Endodermal cell (in vitro differentiated cells): ENCODE measurements around the gene ARCN1. TPM values are rescaled to one million over a fixed set of nuclear protein-coding genes. Genes with fewer than 3 reads are reported as not detected.
"Not testable (repeated sequence)": the region's sequence is repeated elsewhere in the genome, so short reads cannot be mapped to it uniquely, and the experiment has no call there.

Experiments
- DNase-seq: peaks from one replicate; pipeline ENCODE4 v3.0.0-alpha.2; 2017
- H3K27ac ChIP-seq: 2 replicates; pipeline ENCODE4 v1.5.1; 2013; ENCODE audit warnings: mild to moderate bottlenecking, low read depth, low read length, moderate library complexity
- H3K27me3 ChIP-seq: 2 replicates; pipeline ENCODE4 v1.6.1; 2013; ENCODE audit warnings: mild to moderate bottlenecking, low read length, moderate library complexity; ENCODE audit not compliant: insufficient read depth, control insufficient read depth, poor library complexity, severe bottlenecking
- H3K36me3 ChIP-seq: 2 replicates; pipeline ENCODE4 v1.7.0; 2013; ENCODE audit warnings: mild to moderate bottlenecking, low read length, moderate library complexity; ENCODE audit not compliant: control insufficient read depth, insufficient read depth
- H3K4me1 ChIP-seq: one replicate; pipeline ENCODE4 v1.7.0; 2013; ENCODE audit warnings: low read length; ENCODE audit not compliant: control insufficient read depth, insufficient read depth
- H3K4me3 ChIP-seq: 2 replicates; pipeline ENCODE4 v1.5.1; 2013; ENCODE audit warnings: mild to moderate bottlenecking, low read length, moderate library complexity
- H3K9ac ChIP-seq: 2 replicates; pipeline ENCODE4 v1.6.1; 2013; ENCODE audit warnings: mild to moderate bottlenecking, low read length, moderate library complexity; ENCODE audit not compliant: poor library complexity, severe bottlenecking; ENCODE audit errors: extremely low read depth
- H3K9me3 ChIP-seq: 2 replicates; pipeline ENCODE4 v1.6.1; 2013; ENCODE audit warnings: mild to moderate bottlenecking, low read length, moderate library complexity; ENCODE audit not compliant: control insufficient read depth
- H3K27ac Mint-ChIP-seq: 2 replicates; pipeline ENCODE4 v1.8.0; 2020; ENCODE audit warnings: mixed read lengths
- H3K27me3 Mint-ChIP-seq: 2 replicates; pipeline ENCODE4 v1.8.0; 2021; ENCODE audit warnings: mild to moderate bottlenecking, mixed read lengths; ENCODE audit not compliant: insufficient read depth
- H3K36me3 Mint-ChIP-seq: 2 replicates; pipeline ENCODE4 v1.8.0; 2020; ENCODE audit warnings: low read depth, mixed read lengths
- H3K4me1 Mint-ChIP-seq: 2 replicates; pipeline ENCODE4 v1.8.0; 2020; ENCODE audit warnings: mixed read lengths
- H3K4me3 Mint-ChIP-seq: 2 replicates; pipeline ENCODE4 v1.8.0; 2020; ENCODE audit warnings: mild to moderate bottlenecking, moderate library complexity, mixed read lengths
- H3K9me3 Mint-ChIP-seq: 2 replicates; pipeline ENCODE4 v1.8.0; 2020; ENCODE audit warnings: mild to moderate bottlenecking, mixed read lengths
- CTCF ChIP-seq: fragments of 200-600 bp; sonication (generic); conservative IDR thresholded peaks from 2 replicates; pipeline ENCODE4 v1.5.0; 2021; ENCODE audit warnings: antibody characterized with exemption, mild to moderate bottlenecking
- WGBS, 2 experiments: methylation state at CpG; one replicate each; pipeline versions ENCODE4 v1.1.5 to v1.1.7; 2013; ENCODE audit warnings: missing lambda C conversion rate in 2 of 2, mixed read lengths in 1 of 2; ENCODE audit not compliant: insufficient coverage in 1 of 2, insufficient read length in 1 of 2; 5-methylcytosine and 5-hydroxymethylcytosine counted together
- total RNA-seq, 2 donors: library from RNA; stranded (reverse); fragmentation: NEBNext Ultra II Directional in 1 of 2; extraction: Animal tissue kit (Norgen Biotek cat#: 25700) in 1 of 2; gene quantifications; 2 replicates in 1 of 2; 3 replicates in 1 of 2; pipeline ENCODE4 v1.2.1, GENCODE V29; 2021

Gene ARCN1
- total RNA-seq, 2 donors from 2014 or later: 130 to 161 TPM

- no peak overlapping the region for H3K27ac ChIP-seq
- no peaks in the 10 kb centered on the region for H3K4me1 Mint-ChIP-seq
- H3K4me3 ChIP-seq: no peak overlapping the region
- peaks cover 72% of the 10 kb centered on the region for H3K36me3 Mint-ChIP-seq
- no peak for DNase-seq
- TF ChIP-seq CTCF: no peak
- no peaks in the 10 kb centered on the region for H3K9me3 Mint-ChIP-seq
- WGBS, 2 experiments: 89 to 97% methylated on average over 1 to 2 of the region's 2 CpGs
- no peaks in the 10 kb centered on the region for H3K27me3 ChIP-seq
- no peaks in the 10 kb centered on the region for H3K9me3 ChIP-seq
- H3K9ac ChIP-seq: no peak overlapping the region
- H3K27ac Mint-ChIP-seq: no peak overlapping the region
- no peaks in the 10 kb centered on the region for H3K27me3 Mint-ChIP-seq
- no peaks in the 10 kb centered on the region for H3K4me1 ChIP-seq
- peaks cover 90% of the 10 kb centered on the region for H3K36me3 ChIP-seq
- no peak overlapping the region for H3K4me3 Mint-ChIP-seq
Measured at GRCh38 chr11:118592616-118593367, 20.6 kb downstream of the ARCN1 start.

DNA sequence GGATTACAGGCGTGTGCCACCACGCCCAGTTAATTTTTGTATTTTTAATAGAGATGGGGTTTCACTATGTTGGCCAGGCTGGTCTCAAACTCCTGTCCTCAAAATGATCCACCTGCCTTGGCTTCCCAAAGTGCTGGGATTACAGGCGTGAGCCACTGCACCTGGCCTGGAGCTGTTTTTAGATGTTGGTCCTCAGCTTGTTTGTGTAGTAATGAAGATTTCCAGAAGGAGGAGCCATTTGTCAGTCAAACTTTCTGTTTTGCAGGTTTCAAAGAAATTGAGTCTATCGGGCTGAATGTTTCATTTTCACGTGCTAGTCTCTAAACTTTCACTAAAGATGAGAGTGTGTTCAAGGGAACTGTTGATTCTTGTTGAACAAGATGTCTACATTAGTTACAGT is 22.8 kb downstream of the ARCN1 start:
- H3K27ac Mint-ChIP-seq, H3K9me3 Mint-ChIP-seq, H3K27me3 Mint-ChIP-seq, H3K4me1 ChIP-seq, H3K27me3 ChIP-seq, H3K27ac ChIP-seq, H3K4me3 ChIP-seq, H3K4me3 Mint-ChIP-seq, H3K9ac ChIP-seq, H3K4me1 Mint-ChIP-seq, H3K9me3 ChIP-seq: not testable (repeated sequence)
- peak; percentile 54 for DNase-seq
- H3K36me3 Mint-ChIP-seq: peaks cover 73% of the 10 kb centered on the region
- 76 to 86% methylated on average over 4 to 5 of the region's 5 CpGs for WGBS, 2 experiments
- TF ChIP-seq CTCF: peak; percentile 73
- H3K36me3 ChIP-seq: peaks cover 86% of the 10 kb centered on the region

DNA sequence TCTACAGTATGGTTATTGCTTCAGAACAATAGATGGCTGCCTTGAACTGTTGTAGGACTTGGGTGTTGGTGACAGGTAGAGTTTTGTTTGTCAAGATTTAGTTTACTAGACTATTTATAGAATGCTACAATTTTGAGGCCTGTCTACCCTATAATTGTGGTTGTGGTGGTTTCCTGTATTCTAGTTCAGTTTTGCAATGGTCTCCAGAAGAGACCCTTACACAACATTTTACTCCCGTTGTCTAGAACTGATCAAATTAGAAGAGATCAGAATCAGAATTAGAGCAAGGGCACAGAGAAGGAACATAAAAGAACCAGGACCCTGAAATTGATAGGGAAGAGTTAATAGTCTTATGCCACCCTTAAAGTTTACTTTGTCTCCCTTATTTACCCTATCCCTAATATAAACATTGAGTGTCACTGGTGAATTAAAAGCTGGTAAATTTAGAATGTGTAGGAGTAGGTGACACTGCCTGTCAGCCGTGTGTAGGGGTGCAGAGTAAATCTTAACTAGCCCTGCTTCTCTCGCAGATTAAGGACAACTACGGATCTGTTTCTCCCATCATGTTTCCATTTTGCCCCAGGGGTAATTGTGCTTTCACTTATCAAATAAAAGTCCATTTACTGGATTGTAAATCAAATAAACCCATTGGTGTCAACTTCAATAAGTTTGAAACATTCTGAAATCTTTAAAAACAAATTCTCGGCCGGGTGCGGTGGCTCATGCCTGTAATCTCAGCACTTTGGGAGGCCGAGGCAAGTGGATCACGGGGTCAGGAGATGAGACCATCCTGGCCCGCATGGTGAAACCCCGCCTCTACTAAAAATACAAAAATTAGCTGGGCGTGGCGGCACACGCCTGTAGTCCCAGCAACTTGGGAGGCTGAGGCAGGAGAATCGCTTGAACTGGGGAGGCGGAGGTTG is 24.3 kb downstream of the ARCN1 start:
- peaks cover 70% of the 10 kb centered on the region for H3K36me3 Mint-ChIP-seq
- no peak for DNase-seq
- no peaks in the 10 kb centered on the region for H3K9me3 Mint-ChIP-seq
- peaks cover 84% of the 10 kb centered on the region for H3K36me3 ChIP-seq
- H3K4me1 ChIP-seq: no peaks in the 10 kb centered on the region
- H3K9me3 ChIP-seq: no peaks in the 10 kb centered on the region
- 87 to 98% methylated on average over 15 to 16 of the region's 16 CpGs for WGBS, 2 experiments
- H3K9ac ChIP-seq: no peak overlapping the region
- no peak overlapping the region for H3K4me3 Mint-ChIP-seq
- H3K27me3 ChIP-seq: no peaks in the 10 kb centered on the region
- H3K27me3 Mint-ChIP-seq: no peaks in the 10 kb centered on the region
- TF ChIP-seq CTCF: no peak
- H3K4me1 Mint-ChIP-seq: no peaks in the 10 kb centered on the region
- H3K27ac ChIP-seq: no peak overlapping the region
- H3K4me3 ChIP-seq: no peak overlapping the region
- H3K27ac Mint-ChIP-seq: no peak overlapping the region
